ENCODE data around the gene DTYMK. TPM values are rescaled to one million over a fixed set of nuclear protein-coding genes. Genes with fewer than 3 reads are reported as not detected.

Gene DTYMK
- total and polyA plus RNA-seq, 7 donors: 6.4 to 24.6 (median 8.1) TPM

GRCh38 chr2:241724259-241724974 lies 37.8 kb upstream of the DTYMK start:
- ATAC-seq: no peak

GRCh38 chr2:241722896-241723454 lies 36.4 kb upstream of the DTYMK start:
- H3K9me3 ChIP-seq: no peaks in the 10 kb centered on the region
- H3K36me3 ChIP-seq (ENCODE audit: insufficient read depth in 1 of 2, low read depth in 1 of 2): peaks cover 5 to 80% of the 10 kb centered on the region in 2 donors
- no peak for TF ChIP-seq CTCF (IDR thresholded peaks at IDR 0.05)
- peaks cover 2% of the 10 kb centered on the region for H3K4me1 ChIP-seq
- no peaks in the 10 kb centered on the region for H3K27me3 ChIP-seq (ENCODE audit: insufficient read depth in 3 of 3, low read length in 2 of 3)
- ATAC-seq (no peak), DNase-seq (no peak)
- intact Hi-C loops (cut with DNase I): no loop called here
- WGBS, 3 donors: 96 to 99% (median 98%) methylated on average over 21 of the region's 21 CpGs
- H3K27ac ChIP-seq: no peak overlapping the region
- H3K4me3 ChIP-seq: no peak overlapping the region

More at GRCh38 chr2:241724259-241724974, 37.8 kb upstream of the DTYMK start:
- WGBS, 3 donors: 91 to 93% (median 93%) methylated on average over 41 of the region's 41 CpGs
- no peaks in the 10 kb centered on the region for H3K9me3 ChIP-seq
- no peaks in the 10 kb centered on the region for H3K27me3 ChIP-seq (ENCODE audit: insufficient read depth in 3 of 3, low read length in 2 of 3)
- no peak for DNase-seq
- no peak overlapping the region for H3K4me3 ChIP-seq
- TF ChIP-seq CTCF (IDR thresholded peaks at IDR 0.05): peak; percentile 29
- H3K27ac ChIP-seq: no peak overlapping the region
- H3K36me3 ChIP-seq (ENCODE audit: insufficient read depth in 1 of 2, low read depth in 1 of 2): peaks cover 4 to 68% of the 10 kb centered on the region in 2 donors
- H3K4me1 ChIP-seq: peaks cover 16% of the 10 kb centered on the region
- intact Hi-C loops (cut with DNase I): no loop called here

- no peaks in the 10 kb centered on the region for H3K27me3 ChIP-seq (ENCODE audit: insufficient read depth in 3 of 3, low read length in 2 of 3)
- WGBS, 3 donors: 84 to 93% (median 84%) methylated on average over 12 of the region's 12 CpGs
- DNase-seq: no peak
- peaks cover 8 to 91% of the 10 kb centered on the region in 2 donors for H3K36me3 ChIP-seq (ENCODE audit: insufficient read depth in 1 of 2, low read depth in 1 of 2)
- no peak overlapping the region for H3K4me3 ChIP-seq
- H3K9me3 ChIP-seq: no peaks in the 10 kb centered on the region
- intact Hi-C loops (cut with DNase I): no loop called here
- TF ChIP-seq CTCF (IDR thresholded peaks at IDR 0.05): no peak
- no peak overlapping the region for H3K27ac ChIP-seq
- ATAC-seq: no peak
- no peaks in the 10 kb centered on the region for H3K4me1 ChIP-seq
Observed at GRCh38 chr2:241721852-241722251, 35.2 kb upstream of the DTYMK start.

GRCh38 chr2:241720560-241720959 lies 33.9 kb upstream of the DTYMK start:
- TF ChIP-seq CTCF (IDR thresholded peaks at IDR 0.05): no peak
- H3K4me3 ChIP-seq: no peak overlapping the region
- H3K27ac ChIP-seq: no peak overlapping the region
- ATAC-seq (peak in 1 of 4 donors; percentile 17), DNase-seq (no peak)
- H3K9me3 ChIP-seq: no peaks in the 10 kb centered on the region
- intact Hi-C loops (cut with DNase I): no loop called here
- H3K36me3 ChIP-seq (ENCODE audit: insufficient read depth in 1 of 2, low read depth in 1 of 2): peaks cover 8 to 91% of the 10 kb centered on the region in 2 donors
- no peaks in the 10 kb centered on the region for H3K4me1 ChIP-seq
- 87 to 94% (median 92%) methylated on average over 15 of the region's 15 CpGs for WGBS, 3 donors
- H3K27me3 ChIP-seq (ENCODE audit: insufficient read depth in 3 of 3, low read length in 2 of 3): no peaks in the 10 kb centered on the region

Measured in psoas muscle (tissue), 8 donors.